PFSK-1 (cell line): ENCODE data around the gene PPP1R18.
A peak's percentile ranks its signal among the peaks of the same experiment; 100 is the strongest.

ENCODE experiments used
- FOXP2 ChIP-seq: optimal IDR thresholded peaks from 2 replicates; pipeline ENCODE3; 2011; ENCODE audit warnings: borderline replicate concordance, control low read depth, inconsistent platforms; ENCODE audit not compliant: insufficient read depth; ENCODE audit errors: extremely low read length, extremely low read depth
- POLR2AphosphoS5 ChIP-seq: IDR thresholded peaks from 2 replicates; pipeline ENCODE4 v1.6.1; 2012; ENCODE audit warnings: low read depth, mild to moderate bottlenecking, control low read depth, low read length, moderate library complexity
- SIN3A ChIP-seq: IDR thresholded peaks from 2 replicates; pipeline ENCODE4 v1.6.1; 2012; ENCODE audit warnings: mild to moderate bottlenecking, low read length, moderate library complexity, borderline replicate concordance; ENCODE audit not compliant: insufficient read depth
- TAF1 ChIP-seq: IDR thresholded peaks from 2 replicates; pipeline ENCODE4 v1.6.1; 2012; ENCODE audit warnings: low read length, control low read depth, borderline replicate concordance; ENCODE audit not compliant: insufficient read depth
- TF ChIP-seq, protein P1 (sequence below), 2 experiments: IDR thresholded peaks; 2 replicates each; pipeline versions ENCODE4 v1.6.1 to v1.8.0; 2011 to 2012; ENCODE audit warnings: low read depth in 2 of 2, low read length in 2 of 2, control low read depth in 1 of 2, inconsistent platforms in 1 of 2, mild to moderate bottlenecking in 1 of 2, moderate library complexity in 1 of 2; ENCODE audit not compliant: insufficient read depth in 1 of 2

Gene PPP1R18

DNA sequence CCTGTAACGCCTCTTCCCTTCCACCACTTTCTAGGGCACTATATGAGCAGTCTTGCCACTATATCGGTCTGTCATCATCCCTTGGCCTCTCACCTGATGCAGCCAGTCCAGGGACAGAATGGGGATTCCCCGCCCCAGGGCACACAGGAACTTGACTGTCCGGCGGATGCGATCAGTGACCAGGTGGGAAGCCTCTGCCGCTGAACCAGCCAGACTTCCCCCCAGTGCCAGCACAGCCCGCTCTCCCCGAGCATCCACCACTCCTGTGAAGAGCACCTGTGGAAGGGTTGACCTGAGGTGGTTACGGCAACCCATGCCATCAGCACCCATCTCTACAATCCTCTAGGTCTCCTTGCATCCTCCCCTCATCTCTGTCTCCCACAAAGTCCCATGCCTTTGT is 16.6 kb upstream of the PPP1R18 start:
- TF ChIP-seq SIN3A (no peak), POLR2AphosphoS5 (no peak), TAF1 (no peak), FOXP2 (no peak)
- TF ChIP-seq, protein P1, sequence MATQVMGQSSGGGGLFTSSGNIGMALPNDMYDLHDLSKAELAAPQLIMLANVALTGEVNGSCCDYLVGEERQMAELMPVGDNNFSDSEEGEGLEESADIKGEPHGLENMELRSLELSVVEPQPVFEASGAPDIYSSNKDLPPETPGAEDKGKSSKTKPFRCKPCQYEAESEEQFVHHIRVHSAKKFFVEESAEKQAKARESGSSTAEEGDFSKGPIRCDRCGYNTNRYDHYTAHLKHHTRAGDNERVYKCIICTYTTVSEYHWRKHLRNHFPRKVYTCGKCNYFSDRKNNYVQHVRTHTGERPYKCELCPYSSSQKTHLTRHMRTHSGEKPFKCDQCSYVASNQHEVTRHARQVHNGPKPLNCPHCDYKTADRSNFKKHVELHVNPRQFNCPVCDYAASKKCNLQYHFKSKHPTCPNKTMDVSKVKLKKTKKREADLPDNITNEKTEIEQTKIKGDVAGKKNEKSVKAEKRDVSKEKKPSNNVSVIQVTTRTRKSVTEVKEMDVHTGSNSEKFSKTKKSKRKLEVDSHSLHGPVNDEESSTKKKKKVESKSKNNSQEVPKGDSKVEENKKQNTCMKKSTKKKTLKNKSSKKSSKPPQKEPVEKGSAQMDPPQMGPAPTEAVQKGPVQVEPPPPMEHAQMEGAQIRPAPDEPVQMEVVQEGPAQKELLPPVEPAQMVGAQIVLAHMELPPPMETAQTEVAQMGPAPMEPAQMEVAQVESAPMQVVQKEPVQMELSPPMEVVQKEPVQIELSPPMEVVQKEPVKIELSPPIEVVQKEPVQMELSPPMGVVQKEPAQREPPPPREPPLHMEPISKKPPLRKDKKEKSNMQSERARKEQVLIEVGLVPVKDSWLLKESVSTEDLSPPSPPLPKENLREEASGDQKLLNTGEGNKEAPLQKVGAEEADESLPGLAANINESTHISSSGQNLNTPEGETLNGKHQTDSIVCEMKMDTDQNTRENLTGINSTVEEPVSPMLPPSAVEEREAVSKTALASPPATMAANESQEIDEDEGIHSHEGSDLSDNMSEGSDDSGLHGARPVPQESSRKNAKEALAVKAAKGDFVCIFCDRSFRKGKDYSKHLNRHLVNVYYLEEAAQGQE (IDR thresholded peaks at IDR 0.05; ENCODE audit: insufficient read depth in 1 of 2, low read depth in 2 of 2, low read length in 2 of 2): no peak

DNA sequence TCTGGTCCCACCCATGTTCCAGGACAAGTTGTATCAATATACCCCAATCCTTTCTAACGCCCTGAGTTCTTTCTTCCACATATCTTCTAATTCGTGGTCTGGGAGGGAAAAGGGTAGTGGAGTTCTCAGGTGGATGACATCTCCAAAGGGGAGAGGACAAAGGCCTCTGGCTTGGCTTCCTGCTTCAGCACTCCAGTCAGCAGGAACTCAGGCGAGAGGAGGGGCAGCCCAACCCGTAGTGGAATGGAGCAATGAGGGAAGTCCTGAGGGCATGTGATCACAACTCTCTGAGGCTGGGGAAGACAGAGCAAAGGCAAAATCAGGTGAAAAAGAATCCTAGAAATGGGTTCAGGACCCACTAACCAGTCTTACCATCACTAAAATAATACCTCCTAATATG is 13.9 kb upstream of the PPP1R18 start:
- TF ChIP-seq FOXP2 (no peak), TAF1 (no peak)

DNA sequence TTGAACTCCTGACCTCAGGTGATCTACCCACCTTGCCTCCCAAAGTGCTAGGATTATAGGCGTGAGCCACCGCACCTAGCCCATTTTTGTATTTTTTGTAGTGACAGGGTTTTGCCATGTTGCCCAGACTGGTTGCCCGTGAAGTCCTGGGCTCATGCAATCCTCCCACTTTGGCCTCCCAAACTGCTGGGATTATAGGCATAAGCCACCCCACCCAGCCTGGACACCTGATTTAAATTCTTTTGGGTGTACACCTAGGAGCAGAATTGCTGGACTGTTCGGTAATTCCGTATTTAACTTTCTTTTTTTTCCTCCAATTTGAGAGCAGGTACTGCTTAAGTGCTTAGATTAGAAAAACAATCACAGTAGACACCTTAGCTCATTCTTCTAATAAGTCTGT is 10.0 kb upstream of the PPP1R18 start:
- no peak for TF ChIP-seq TAF1
- no peak for TF ChIP-seq SIN3A
- TF ChIP-seq FOXP2: no peak
- TF ChIP-seq POLR2AphosphoS5: no peak
- TF ChIP-seq, protein P1 (IDR thresholded peaks at IDR 0.05; ENCODE audit: insufficient read depth in 1 of 2, low read depth in 2 of 2, low read length in 2 of 2): no peak

DNA sequence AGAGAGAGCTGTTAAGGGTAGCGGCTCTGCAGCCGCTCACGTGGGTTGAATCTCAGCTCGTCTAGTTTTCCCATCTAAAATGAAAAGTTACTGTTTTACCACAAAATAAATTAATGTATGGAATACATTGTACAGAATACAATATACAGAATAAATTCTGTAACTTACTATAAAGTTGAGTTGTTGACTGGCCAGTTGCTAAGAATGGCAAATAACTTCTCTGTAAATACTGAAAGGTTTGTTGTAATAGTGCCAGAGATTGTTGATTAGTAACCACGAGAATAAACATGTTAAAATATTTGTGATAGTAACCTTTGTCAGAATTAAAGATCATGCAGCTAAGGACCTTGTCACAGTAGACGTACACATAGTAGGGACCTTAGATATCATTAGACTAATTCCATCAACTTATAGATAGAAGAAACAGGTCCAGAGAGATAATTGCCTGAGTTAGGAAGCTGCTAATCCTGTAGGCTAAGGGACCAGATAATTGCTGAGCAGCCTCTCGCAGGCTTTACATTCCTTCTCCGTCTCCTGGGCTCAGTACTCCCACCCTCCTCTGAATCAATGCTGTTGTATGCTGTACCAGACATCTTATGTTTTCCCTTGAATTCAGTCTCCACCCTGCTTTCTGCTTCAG is 4.9 kb upstream of the PPP1R18 start:
- TF ChIP-seq TAF1: no peak
- TF ChIP-seq, protein P1 (IDR thresholded peaks at IDR 0.05; ENCODE audit: insufficient read depth in 1 of 2, low read depth in 2 of 2, low read length in 2 of 2): no peak
- no peak for TF ChIP-seq POLR2AphosphoS5
- no peak for TF ChIP-seq SIN3A
- no peak for TF ChIP-seq FOXP2

DNA sequence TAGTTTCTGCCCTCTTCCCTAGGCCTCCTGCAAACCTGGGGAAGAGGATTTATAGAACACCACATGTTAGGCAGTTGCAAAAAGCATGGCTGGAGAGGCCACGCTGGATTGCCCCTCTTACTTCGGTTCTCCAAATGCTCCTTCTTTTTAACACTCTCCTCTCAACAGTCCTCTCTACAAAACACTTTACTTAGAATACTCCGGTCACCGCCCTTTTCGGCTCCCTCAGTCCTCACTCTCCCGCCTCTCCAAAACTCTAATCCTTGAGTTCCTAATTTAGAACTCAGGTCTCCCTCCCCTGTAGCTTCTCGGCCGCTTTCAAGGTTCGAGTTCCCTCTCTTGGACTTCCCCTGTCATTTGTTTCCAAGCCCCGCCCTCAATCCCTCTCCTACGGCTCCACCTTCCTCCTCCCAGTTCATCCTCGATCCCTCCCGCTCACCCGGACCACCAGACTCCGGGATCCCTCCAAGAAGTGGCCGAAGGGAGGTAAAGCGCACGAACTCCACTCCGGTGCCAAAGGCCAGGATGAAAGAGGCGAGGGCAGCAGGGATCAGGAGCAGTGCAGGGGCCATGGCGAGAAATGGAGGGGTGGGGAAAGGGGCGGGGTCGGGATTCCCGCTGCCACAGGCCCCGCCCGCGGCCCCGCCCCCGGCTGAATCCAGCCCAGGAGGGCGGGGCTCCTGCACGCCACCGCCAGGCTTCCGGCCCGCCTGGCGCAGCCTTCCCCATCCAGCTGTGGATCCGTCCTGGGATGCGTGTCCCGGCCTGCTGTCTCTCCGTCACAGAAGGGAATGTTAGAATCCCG is 4.2 kb upstream of the PPP1R18 start, which contains the start of gene NRM:
TSS of gene NRM (minus strand) at position 582 of the 805 bp plus-strand sequence. CDS start at position 572, 10 bp downstream.
- TF ChIP-seq TAF1 (peak; percentile 71; the same call in 1 of the 2 replicates), SIN3A (peak; percentile 93; the same call in 1 of the 2 replicates), FOXP2 (no peak), POLR2AphosphoS5 (peak; percentile 73)
- TF ChIP-seq, protein P1 (IDR thresholded peaks at IDR 0.05; ENCODE audit: insufficient read depth in 1 of 2, low read depth in 2 of 2, low read length in 2 of 2): no peak
